ENCODE data around the gene MAPT.
"Not testable (repeated sequence)": the region's sequence is repeated elsewhere in the genome, so short reads cannot be mapped to it uniquely, and the experiment has no call there.

MAPT gene

GRCh38 chr17:45996282-45996937 lies 102.1 kb downstream of the MAPT start:
- no peak for DNase-seq

- no peak for DNase-seq
Observed at GRCh38 chr17:45997166-45997565, 102.8 kb downstream of the MAPT start.

GRCh38 chr17:45997624-45998023 lies 103.3 kb downstream of the MAPT start:
- no peak for DNase-seq

- no peak for DNase-seq
Observed at GRCh38 chr17:45998987-45999899, 104.9 kb downstream of the MAPT start, which contains the start of gene STH. Gene STH, plus strand, starts transcription at chr17:45999250. Its CDS starts 30 bp downstream, at chr17:45999280.

GRCh38 chr17:45999900-46000290 lies 105.5 kb downstream of the MAPT start:
- DNase-seq = no peak

- no peak for DNase-seq
Observed at GRCh38 chr17:46000292-46000691, 105.9 kb downstream of the MAPT start.

GRCh38 chr17:46000757-46001156 lies 106.4 kb downstream of the MAPT start:
- DNase-seq = no peak

GRCh38 chr17:46001390-46002310 lies 107.3 kb downstream of the MAPT start:
- no peak for DNase-seq

GRCh38 chr17:46002311-46002972 lies 108.1 kb downstream of the MAPT start:
- DNase-seq = peak; percentile 75 to 81

- no peak for DNase-seq
Observed at GRCh38 chr17:46002973-46003316, 108.6 kb downstream of the MAPT start.

GRCh38 chr17:46003907-46004748 lies 109.8 kb downstream of the MAPT start:
- DNase-seq = no peak

- not testable (repeated sequence) for DNase-seq
Observed at GRCh38 chr17:46006082-46006481, 111.7 kb downstream of the MAPT start.

- DNase-seq = no peak
Observed at GRCh38 chr17:46007461-46007965, 113.2 kb downstream of the MAPT start.

GRCh38 chr17:46008591-46008990 lies 114.2 kb downstream of the MAPT start:
- no peak for DNase-seq

GRCh38 chr17:46009681-46010596 lies 115.6 kb downstream of the MAPT start:
- DNase-seq = no peak

- no peak for DNase-seq
Observed at GRCh38 chr17:46010597-46011186, 116.3 kb downstream of the MAPT start.

GRCh38 chr17:46011711-46012505 lies 117.6 kb downstream of the MAPT start:
- no peak for DNase-seq

- DNase-seq = no peak
Observed at GRCh38 chr17:46012506-46013079, 118.2 kb downstream of the MAPT start.

GRCh38 chr17:46013127-46013501 lies 118.8 kb downstream of the MAPT start:
- DNase-seq = no peak

Data from stimulated activated CD4-positive, alpha-beta T cell treated with anti-CD3 and anti-CD28 coated beads, Interleukin-2, amount 100 ng/mL, for 24 hours (primary cell).